RPMI7951 (cell line): Measurements from ENCODE around the gene MRTFB. TPM values are rescaled to one million over a fixed set of nuclear protein-coding genes. Genes with fewer than 3 reads are reported as not detected.

Experiments used
- DNase-seq: peaks from one replicate; pipeline ENCODE4 v3.0.0-alpha.2; 2012; ENCODE audit warnings: low read depth
- total RNA-seq: library from RNA; depleted of rRNA; stranded (reverse); fragments of >200 nt; shearing (Covaris generic); gene quantifications from 2 replicates; pipeline ENCODE4 v1.2.3, GENCODE V29; 2014

MRTFB gene
- total RNA-seq, 1 experiment from 2014 or later: 6.2 TPM

GRCh38 chr16:14238756-14239155 lies 167.6 kb downstream of the MRTFB start:
- no peak for DNase-seq

- DNase-seq: no peak
These were observed 168.7 kb downstream of the MRTFB start for GRCh38 chr16:14239791-14240190.

GRCh38 chr16:14240219-14240843 lies 169.2 kb downstream of the MRTFB start:
- DNase-seq: no peak

- DNase-seq: no peak
These were observed 169.8 kb downstream of the MRTFB start for GRCh38 chr16:14240964-14241363.

- no peak for DNase-seq
These were observed 170.5 kb downstream of the MRTFB start for GRCh38 chr16:14241631-14242030.

- no peak for DNase-seq
These were observed 171.7 kb downstream of the MRTFB start for GRCh38 chr16:14242769-14243168.

GRCh38 chr16:14244196-14245010 lies 173.3 kb downstream of the MRTFB start:
- no peak for DNase-seq

- DNase-seq: no peak
These were observed 177.7 kb downstream of the MRTFB start for GRCh38 chr16:14248791-14249190.

GRCh38 chr16:14249291-14250032 lies 178.3 kb downstream of the MRTFB start:
- DNase-seq: peak; percentile 33

GRCh38 chr16:14251419-14251818 lies 180.3 kb downstream of the MRTFB start:
- DNase-seq: no peak

- no peak for DNase-seq
These were observed 181.7 kb downstream of the MRTFB start for GRCh38 chr16:14252860-14253259.

GRCh38 chr16:14263011-14263410 lies 191.9 kb downstream of the MRTFB start:
- DNase-seq: peak; percentile 40

- no peak for DNase-seq
These were observed 192.7 kb downstream of the MRTFB start for GRCh38 chr16:14263769-14264168.

GRCh38 chr16:14264327-14264943 lies 193.3 kb downstream of the MRTFB start:
- DNase-seq: no peak

GRCh38 chr16:14268073-14268472 lies 197.0 kb downstream of the MRTFB start:
- DNase-seq: no peak

GRCh38 chr16:14275934-14276333 lies 204.8 kb downstream of the MRTFB start:
- no peak for DNase-seq

- no peak for DNase-seq
These were observed 207.6 kb downstream of the MRTFB start for GRCh38 chr16:14278749-14279148.

GRCh38 chr16:14280541-14280940 lies 209.4 kb downstream of the MRTFB start:
- DNase-seq: no peak

- no peak for DNase-seq
These were observed 212.7 kb downstream of the MRTFB start for GRCh38 chr16:14283786-14284185.

- no peak for DNase-seq
These were observed 213.3 kb downstream of the MRTFB start for GRCh38 chr16:14284371-14284770.

GRCh38 chr16:14284930-14285512 lies 213.9 kb downstream of the MRTFB start:
- peak; percentile 67 for DNase-seq
